HEK293T (cell line): ENCODE data around the gene PHACTR2.

Source experiments
- CTCF ChIA-PET: fragments of 350-600 bp; formaldehyde crosslinking; extraction: SDS; loops from one replicate; lab custom pipeline; 2021; ENCODE audit warnings: antibody characterized with exemption, inconsistent platforms; lab: Yijun Ruan, JAX
- POLR2A ChIA-PET: fragments of 350-600 bp; formaldehyde crosslinking; extraction: SDS; loops from one replicate; lab custom pipeline; 2020; ENCODE audit warnings: antibody characterized with exemption, inconsistent platforms; lab: Yijun Ruan, JAX
- DNase-seq: peaks from one replicate; pipeline ENCODE4 v3.0.0; 2012; ENCODE audit warnings: mixed read lengths; ENCODE audit errors: extremely low spot score
- ARNT ChIP-seq: fragments of 450-650 bp; IDR thresholded peaks from 2 replicates; pipeline ENCODE4 v1.6.1; 2017; ENCODE audit warnings: mild to moderate bottlenecking
- BHLHE40 ChIP-seq: fragments of 450-650 bp; IDR thresholded peaks from 2 replicates; pipeline ENCODE4 v1.6.1; 2016; ENCODE audit warnings: mild to moderate bottlenecking, moderate library complexity, borderline replicate concordance
- CTBP1 ChIP-seq: fragments of 450-650 bp; IDR thresholded peaks from 2 replicates; pipeline ENCODE4 v1.6.1; 2016; ENCODE audit warnings: borderline replicate concordance
- ELF4 ChIP-seq: fragments of 450-650 bp; IDR thresholded peaks from 2 replicates; pipeline ENCODE4 v1.6.1; 2017; ENCODE audit warnings: antibody characterized with exemption
- FOXA1 ChIP-seq: fragments of 450-650 bp; IDR thresholded peaks from 2 replicates; pipeline ENCODE4 v1.6.1; 2016; ENCODE audit warnings: mild to moderate bottlenecking
- FOXK2 ChIP-seq: fragments of 450-650 bp; IDR thresholded peaks from 2 replicates; pipeline ENCODE4 v1.6.1; 2016; ENCODE audit warnings: mild to moderate bottlenecking
- FOXM1 ChIP-seq: fragments of 450-650 bp; IDR thresholded peaks from 2 replicates; pipeline ENCODE4 v1.6.1; 2017; ENCODE audit warnings: mild to moderate bottlenecking, borderline replicate concordance
- HDGF ChIP-seq: fragments of 450-650 bp; IDR thresholded peaks from 2 replicates; pipeline ENCODE4 v1.6.1; 2017; ENCODE audit warnings: antibody characterized with exemption, borderline replicate concordance
- L3MBTL2 ChIP-seq: fragments of 450-650 bp; conservative IDR thresholded peaks from 2 replicates; pipeline ENCODE4 v1.6.1; 2016; ENCODE audit warnings: mild to moderate bottlenecking
- LEF1 ChIP-seq: fragments of 450-650 bp; IDR thresholded peaks from 2 replicates; pipeline ENCODE4 v1.6.1; 2017; ENCODE audit warnings: mild to moderate bottlenecking, borderline replicate concordance
- NFRKB ChIP-seq: fragments of 450-650 bp; IDR thresholded peaks from 2 replicates; pipeline ENCODE4 v1.6.1; 2016; ENCODE audit warnings: mild to moderate bottlenecking, moderate library complexity
- PKNOX1 ChIP-seq: fragments of 450-650 bp; IDR thresholded peaks from 2 replicates; pipeline ENCODE4 v1.6.1; 2016
- SP1 ChIP-seq: fragments of 450-650 bp; IDR thresholded peaks from 2 replicates; pipeline ENCODE4 v1.6.1; 2017
- SUZ12 ChIP-seq: fragments of 450-650 bp; IDR thresholded peaks from 2 replicates; pipeline ENCODE4 v1.6.1; 2016; ENCODE audit warnings: mild to moderate bottlenecking
- TARDBP ChIP-seq: fragments of 450-650 bp; IDR thresholded peaks from 2 replicates; pipeline ENCODE4 v1.6.1; 2016
- ZNF384 ChIP-seq: fragments of 450-650 bp; IDR thresholded peaks from 2 replicates; pipeline ENCODE4 v1.6.1; 2016

The PHACTR2 gene

GRCh38 chr6:143836150-143836549 is 158.4 kb downstream of the PHACTR2 start:
- TF ChIP-seq ARNT (no peak), PKNOX1 (no peak), ELF4 (no peak), ZNF384 (no peak), HDGF (no peak), SUZ12 (no peak), FOXM1 (no peak), LEF1 (no peak), BHLHE40 (no peak), SP1 (no peak)
- ChIA-PET CTCF (no interaction called here), POLR2A (no interaction called here)
- DNase-seq = no peak

GRCh38 chr6:143838395-143838794 is 160.6 kb downstream of the PHACTR2 start:
- ChIA-PET POLR2A (no interaction called here), CTCF (no interaction called here)
- no peak for DNase-seq
- TF ChIP-seq ZNF384 = no peak
- no peak for TF ChIP-seq L3MBTL2
- no peak for TF ChIP-seq BHLHE40
- no peak for TF ChIP-seq ARNT
- TF ChIP-seq CTBP1 = no peak
- TF ChIP-seq ELF4 = no peak
- TF ChIP-seq SUZ12 = no peak
- no peak for TF ChIP-seq FOXM1
- no peak for TF ChIP-seq HDGF
- no peak for TF ChIP-seq NFRKB
- TF ChIP-seq PKNOX1 = no peak
- no peak for TF ChIP-seq SP1

DNA sequence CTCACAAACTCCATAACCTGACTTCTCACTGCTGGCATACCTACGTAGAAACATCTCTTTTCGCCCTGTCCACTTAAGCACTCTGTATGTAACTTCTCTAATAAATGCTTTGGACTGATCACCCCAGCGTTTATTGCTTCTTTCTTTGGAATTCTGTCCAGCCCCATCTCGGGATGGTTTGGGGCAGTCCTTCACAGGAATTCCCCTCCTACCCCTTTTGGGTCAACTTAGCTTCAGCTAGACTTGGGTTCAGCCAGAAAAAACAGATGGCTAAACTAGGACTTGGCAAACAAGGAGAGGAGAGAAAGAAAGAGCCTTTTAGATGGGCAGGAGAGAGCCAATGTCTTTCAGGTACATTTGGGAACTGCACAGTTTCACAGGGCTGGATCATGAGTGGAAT is 161.4 kb downstream of the PHACTR2 start:
- TF ChIP-seq SUZ12 = no peak
- no peak for DNase-seq
- POLR2A ChIA-PET = no interaction called here
- CTCF ChIA-PET = no interaction called here

DNA sequence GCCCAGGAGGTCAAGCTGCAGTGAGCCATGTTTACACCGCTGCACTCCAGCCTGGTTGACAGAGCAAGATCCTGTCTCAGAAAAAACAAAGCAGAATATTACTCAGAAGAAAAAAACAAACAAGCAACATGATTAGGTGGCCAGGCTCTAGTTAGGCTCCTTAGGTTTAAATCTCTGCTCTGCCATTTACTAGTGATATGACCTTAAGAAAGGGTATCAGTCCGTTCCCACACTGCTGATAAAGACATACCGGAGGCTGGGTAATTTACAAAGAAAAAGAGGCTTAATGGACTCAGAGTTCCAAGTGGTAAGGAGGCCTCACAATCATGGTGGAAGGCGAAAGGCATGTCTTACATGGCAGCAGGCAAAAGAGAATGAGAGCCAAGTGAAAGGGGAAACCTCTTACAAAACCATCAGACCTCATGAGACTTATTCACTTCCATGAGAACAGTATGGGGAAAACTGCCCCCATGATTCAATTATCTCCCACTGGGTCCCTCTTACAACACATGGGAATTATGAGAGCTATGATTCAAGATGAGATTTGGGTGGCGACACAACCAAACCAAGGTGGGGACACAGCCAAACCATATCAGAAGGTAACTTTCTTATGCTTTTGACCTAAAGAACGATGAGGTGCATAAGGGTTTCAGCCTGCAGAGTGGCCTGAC is 163.0 kb downstream of the PHACTR2 start:
- no peak for TF ChIP-seq FOXK2
- TF ChIP-seq TARDBP = no peak
- TF ChIP-seq SUZ12 = no peak
- TF ChIP-seq ARNT = no peak
- no peak for TF ChIP-seq SP1
- no peak for TF ChIP-seq FOXM1
- TF ChIP-seq BHLHE40 = no peak
- TF ChIP-seq FOXA1 = no peak
- no peak for TF ChIP-seq ZNF384
- TF ChIP-seq HDGF = no peak
- TF ChIP-seq PKNOX1 = no peak
- TF ChIP-seq CTBP1 = no peak
- no peak for TF ChIP-seq NFRKB
- no peak for TF ChIP-seq L3MBTL2
- TF ChIP-seq ELF4 = no peak
- no peak for TF ChIP-seq LEF1
- CTCF ChIA-PET = no interaction called here
- POLR2A ChIA-PET = no interaction called here
- no peak for DNase-seq

- ChIA-PET POLR2A (interaction anchor here (0.8 to 2.0 kb wide), 21 partner anchors 8 to 328 kb away, joined by 3 to 16 read pairs (median 5); partner anchors contain the start of gene PLAGL1), CTCF (interaction anchor here (0.9 kb wide), 1 partner anchor 162 kb away, joined by 3 read pairs; no protein-coding TSS in a partner anchor)
- no peak for DNase-seq
- TF ChIP-seq ARNT = no peak
- no peak for TF ChIP-seq LEF1
- no peak for TF ChIP-seq TARDBP
- no peak for TF ChIP-seq NFRKB
- no peak for TF ChIP-seq HDGF
- TF ChIP-seq ELF4 = no peak
- TF ChIP-seq CTBP1 = no peak
Measured at GRCh38 chr6:143842461-143842901, 164.7 kb downstream of the PHACTR2 start.

DNA sequence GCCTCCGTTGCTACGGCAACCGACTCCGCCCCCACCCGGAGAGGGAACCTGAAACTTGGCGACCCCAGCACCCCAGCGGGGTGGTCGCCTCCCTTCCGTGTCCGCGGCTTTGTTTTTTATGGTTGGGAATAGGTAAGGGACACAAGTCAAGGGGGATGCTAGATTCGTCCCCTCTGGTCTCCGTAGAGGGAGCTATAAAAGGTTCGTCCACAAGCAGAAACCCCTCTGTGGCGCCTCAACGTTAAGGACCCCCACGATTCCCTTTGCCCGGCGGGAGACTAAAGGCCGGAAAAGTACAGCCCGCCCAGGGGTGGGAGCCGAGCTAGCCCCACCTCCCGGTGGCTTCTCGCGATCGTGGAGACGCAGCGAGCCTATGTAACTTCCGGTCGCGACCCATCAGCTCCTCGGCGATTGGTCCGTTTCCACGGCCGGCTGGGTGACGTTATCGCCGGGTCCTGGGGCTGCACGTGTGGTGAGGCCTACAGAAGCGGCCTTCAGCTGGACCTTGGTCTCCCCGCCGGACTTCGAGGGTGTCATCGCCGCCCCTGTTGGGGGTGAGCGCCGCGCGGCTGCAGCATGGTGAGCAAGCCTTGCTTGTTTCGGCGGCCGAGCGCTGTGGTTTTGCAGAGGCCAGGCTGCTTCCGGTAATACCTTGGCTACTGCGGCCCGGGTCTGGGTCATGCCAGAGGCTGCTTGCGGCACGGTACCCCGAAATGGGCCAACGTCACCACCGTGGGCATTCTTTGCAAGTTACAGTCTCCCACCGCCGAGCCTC is 165.3 kb downstream of the PHACTR2 start, which contains the start of gene LTV1:
Gene LTV1, plus strand, starts transcription at position 437 of the 775 bp plus-strand sequence. Its CDS starts 140 bp downstream, at position 577.
- CTCF ChIA-PET = interaction anchor here (0.9 kb wide), 2 partner anchors 161 to 268 kb away, joined by 3 read pairs; no protein-coding TSS in a partner anchor
- TF ChIP-seq ELF4 = peak; percentile 63
- TF ChIP-seq SP1 = peak; percentile 60; the same call in 1 of the 2 replicates
- no peak for TF ChIP-seq FOXA1
- no peak for TF ChIP-seq FOXK2
- no peak for TF ChIP-seq LEF1
- TF ChIP-seq NFRKB = no peak
- peak; percentile 98 for TF ChIP-seq L3MBTL2
- 0 out of 2 replicates have a peak, but pooled peaks have one; percentile 40 for TF ChIP-seq HDGF
- no peak for TF ChIP-seq FOXM1
- no peak for TF ChIP-seq CTBP1
- TF ChIP-seq SUZ12 = no peak
- no peak for TF ChIP-seq ZNF384
- TF ChIP-seq PKNOX1 = no peak
- no peak for TF ChIP-seq ARNT
- no peak for TF ChIP-seq TARDBP
- TF ChIP-seq BHLHE40 = no peak
- peak; percentile 99 for DNase-seq
- POLR2A ChIA-PET = interaction anchor here (0.7 to 2.0 kb wide), 22 partner anchors 9 to 328 kb away, joined by 3 to 16 read pairs (median 4); partner anchors contain the start of gene PLAGL1
